Esophagus muscularis mucosa (tissue), 4 donors: ENCODE measurements around the gene RPS6KB1. TPM values are rescaled to one million over a fixed set of nuclear protein-coding genes. Genes with fewer than 3 reads are reported as not detected.

Source experiments
- DNase-seq: peaks from one replicate; pipeline ENCODE4 v3.0.0-alpha.2; 2017; ENCODE audit errors: extremely low spot score
- H3K27ac ChIP-seq, 4 donors: fragments of 200-600 bp; sonication (generic); replicated peaks in 1 of 4; 1 replicate in 3 of 4; 2 replicates in 1 of 4; pipeline ENCODE4 v1.5.1; 2016 to 2019; ENCODE audit warnings: mild to moderate bottlenecking in 1 of 4
- H3K27me3 ChIP-seq, 4 donors: fragments of 200-600 bp; sonication (generic); one replicate each; pipeline versions ENCODE4 v1.5.1 to v1.6.0; 2016 to 2019
- H3K36me3 ChIP-seq, 4 donors: fragments of 200-600 bp; sonication (generic); one replicate each; pipeline ENCODE4 v1.5.1; 2016 to 2019
- H3K4me1 ChIP-seq, 4 donors: fragments of 200-600 bp; sonication (generic); one replicate each; pipeline ENCODE4 v1.5.1; 2016 to 2019
- H3K4me3 ChIP-seq, 4 donors: fragments of 200-600 bp; sonication (generic); 1 replicate in 2 of 4; 2 replicates in 2 of 4; pipeline ENCODE4 v1.5.1; 2016 to 2019; ENCODE audit warnings: mild to moderate bottlenecking in 4 of 4, moderate library complexity in 1 of 4
- H3K9me3 ChIP-seq, 4 donors: fragments of 200-600 bp; sonication (generic); 1 replicate in 3 of 4; 2 replicates in 1 of 4; pipeline ENCODE4 v1.5.1; 2016 to 2019
- CTCF ChIP-seq, 3 experiments: fragments of 200-600 bp in 2 of 3; fragments of 450-650 bp in 1 of 3; sonication (generic) in 2 of 3; IDR thresholded peaks; one replicate each; pipeline ENCODE4 v1.5.1; 2017 to 2019; ENCODE audit warnings: antibody characterized with exemption in 3 of 3, mild to moderate bottlenecking in 2 of 3, moderate library complexity in 1 of 3
- EP300 ChIP-seq: sonication (generic); formaldehyde crosslinking; IDR thresholded peaks from one replicate; pipeline ENCODE4 v1.6.1; 2017; ENCODE audit warnings: antibody characterized with exemption
- POLR2A ChIP-seq: fragments of 450-650 bp; IDR thresholded peaks from one replicate; pipeline ENCODE4 v1.6.1; 2017; ENCODE audit warnings: antibody characterized with exemption, moderate library complexity, mild to moderate bottlenecking, low read depth
- POLR2AphosphoS5 ChIP-seq, 2 donors: sonication (generic); formaldehyde crosslinking; IDR thresholded peaks; one replicate each; pipeline ENCODE4 v1.6.1; 2017; ENCODE audit warnings: antibody characterized with exemption in 2 of 2
- WGBS: methylation state at CpG from one replicate; pipeline ENCODE4 v1.1.5; 2018; 5-methylcytosine and 5-hydroxymethylcytosine counted together
- intact Hi-C: fragments of 100-400 bp; cut with DNase I; formaldehyde crosslinking; loops from one replicate; pipeline ENCODE4 v1.15.1; 2023
- total RNA-seq, 4 donors: library from RNA; depleted of rRNA; stranded (reverse); fragments of >200 nt; gene quantifications; one replicate each; pipeline versions ENCODE4 v1.1.0 to v1.2.1, GENCODE V29; 2016

Gene RPS6KB1
- total RNA-seq, 4 donors from 2014 or later = 26.6 to 45.2 (median 33.4) TPM

GRCh38 chr17:59878624-59879023 lies 14.3 kb upstream of the RPS6KB1 start:
- peaks cover 18 to 96% (median 72%) of the 10 kb centered on the region in 4 donors for H3K36me3 ChIP-seq

GRCh38 chr17:59884861-59885260 lies 8.1 kb upstream of the RPS6KB1 start:
- 97% methylated on average over 8 of the region's 9 CpGs for WGBS

More at GRCh38 chr17:59878624-59879023, 14.3 kb upstream of the RPS6KB1 start:
- no peak for DNase-seq
- intact Hi-C loops = no loop called here
- H3K4me3 ChIP-seq = no peak overlapping the region
- no peaks in the 10 kb centered on the region for H3K9me3 ChIP-seq
- no peak overlapping the region for H3K27ac ChIP-seq
- no peaks in the 10 kb centered on the region for H3K4me1 ChIP-seq
- no peak for TF ChIP-seq POLR2A
- TF ChIP-seq POLR2AphosphoS5 (IDR thresholded peaks at IDR 0.05) = no peak
- TF ChIP-seq CTCF (IDR thresholded peaks at IDR 0.05) = no peak
- TF ChIP-seq EP300 = no peak
- 74% methylated on average over 3 of the region's 3 CpGs for WGBS
- no peaks in the 10 kb centered on the region for H3K27me3 ChIP-seq

GRCh38 chr17:59888145-59888750 lies 4.7 kb upstream of the RPS6KB1 start:
- intact Hi-C loops = no loop called here
- H3K27me3 ChIP-seq = no peaks in the 10 kb centered on the region
- no peaks in the 10 kb centered on the region for H3K9me3 ChIP-seq
- no peak overlapping the region for H3K4me3 ChIP-seq
- WGBS = 97% methylated on average over 8 of the region's 8 CpGs
- H3K27ac ChIP-seq = no peak overlapping the region
- H3K4me1 ChIP-seq = peaks cover 15 to 18% (median 16%) of the 10 kb centered on the region in 4 donors
- TF ChIP-seq POLR2AphosphoS5 (IDR thresholded peaks at IDR 0.05) (no peak), POLR2A (no peak), CTCF (IDR thresholded peaks at IDR 0.05) (no peak), EP300 (no peak)
- peaks cover 24 to 68% (median 53%) of the 10 kb centered on the region in 4 donors for H3K36me3 ChIP-seq
- DNase-seq = no peak

More at GRCh38 chr17:59884861-59885260, 8.1 kb upstream of the RPS6KB1 start:
- H3K4me1 ChIP-seq = no peaks in the 10 kb centered on the region
- H3K36me3 ChIP-seq = peaks cover 29 to 89% (median 63%) of the 10 kb centered on the region in 4 donors
- TF ChIP-seq POLR2A = no peak
- no peak for TF ChIP-seq POLR2AphosphoS5 (IDR thresholded peaks at IDR 0.05)
- no peak for TF ChIP-seq CTCF (IDR thresholded peaks at IDR 0.05)
- no peak for TF ChIP-seq EP300
- no peak overlapping the region for H3K27ac ChIP-seq
- intact Hi-C loops = no loop called here
- no peaks in the 10 kb centered on the region for H3K27me3 ChIP-seq
- no peak overlapping the region for H3K4me3 ChIP-seq
- DNase-seq = no peak
- H3K9me3 ChIP-seq = no peaks in the 10 kb centered on the region

GRCh38 chr17:59890720-59891119 lies 2.2 kb upstream of the RPS6KB1 start:
- no peak overlapping the region for H3K27ac ChIP-seq
- DNase-seq = no peak
- 87% methylated on average over 2 of the region's 2 CpGs for WGBS
- no peaks in the 10 kb centered on the region for H3K9me3 ChIP-seq
- intact Hi-C loops = no loop called here
- H3K4me3 ChIP-seq = no peak overlapping the region
- peaks cover under 1 to 44% (median 28%) of the 10 kb centered on the region in 4 donors for H3K36me3 ChIP-seq
- peaks cover 28 to 39% (median 36%) of the 10 kb centered on the region in 4 donors for H3K4me1 ChIP-seq
- H3K27me3 ChIP-seq = no peaks in the 10 kb centered on the region
- TF ChIP-seq POLR2AphosphoS5 (IDR thresholded peaks at IDR 0.05) (no peak), CTCF (IDR thresholded peaks at IDR 0.05) (no peak), EP300 (no peak)
